ENCODE results near the gene CNPY2.

GRCh38 chr12:56300644-56301464 lies 14.9 kb downstream of the CNPY2 start:
- TF ChIP-seq CTCF (conservative IDR thresholded peaks at IDR 0.05 in 1 of 2, IDR thresholded peaks at IDR 0.05 in 1 of 2; ENCODE audit: extremely low read depth in 1 of 2, insufficient read depth in 1 of 2, low read depth in 1 of 2, low read length in 2 of 2) (no peak), EZH2 (IDR thresholded peaks at IDR 0.05; ENCODE audit: borderline replicate concordance, low read length) (no peak)

All from mammary epithelial cell (primary cell).